HPDE6-E6E7 (cell line): ENCODE data around the gene BRD1.
"Not testable (repeated sequence)": the region's sequence is repeated elsewhere in the genome, so short reads cannot be mapped to it uniquely, and the experiment has no call there.

ENCODE experiments used
- DNase-seq: peaks from one replicate; pipeline ENCODE4 v3.0.0; 2011; ENCODE audit warnings: missing footprints; ENCODE audit errors: extremely low spot score

BRD1 gene

DNA sequence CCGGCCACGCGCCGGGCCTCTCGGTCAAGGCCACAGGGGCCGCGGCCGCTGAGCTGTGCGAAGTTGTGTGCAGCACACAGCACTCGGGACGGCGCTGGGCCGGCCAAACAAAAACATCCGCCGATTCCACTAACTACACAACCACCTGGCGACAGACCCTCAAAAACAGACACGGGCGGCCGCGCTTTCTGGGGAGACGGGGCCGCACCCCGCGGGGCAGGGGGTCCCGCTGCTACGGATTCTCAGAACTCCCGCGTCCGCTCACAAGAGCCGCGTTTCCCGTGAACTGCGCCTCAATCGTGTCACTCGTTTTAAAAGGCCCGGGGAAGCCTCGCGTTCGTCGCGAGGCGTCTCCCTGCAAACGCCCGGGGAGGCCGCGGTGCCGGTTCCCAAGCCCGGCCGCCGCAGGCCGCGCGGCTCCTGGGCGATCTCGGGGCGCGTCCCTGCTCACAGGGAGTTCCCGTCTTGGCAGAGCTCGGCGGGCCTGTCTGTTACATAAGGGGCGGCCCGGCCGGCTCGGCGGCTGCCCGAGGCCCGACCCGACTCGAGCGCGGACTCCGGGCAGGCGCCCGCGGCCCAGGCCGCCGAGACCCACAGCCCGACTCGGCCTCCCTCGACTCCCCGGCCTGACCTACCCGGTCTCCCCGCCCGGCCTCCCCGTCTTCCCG, 936 bp downstream of the BRD1 start:
- no peak for DNase-seq

DNA sequence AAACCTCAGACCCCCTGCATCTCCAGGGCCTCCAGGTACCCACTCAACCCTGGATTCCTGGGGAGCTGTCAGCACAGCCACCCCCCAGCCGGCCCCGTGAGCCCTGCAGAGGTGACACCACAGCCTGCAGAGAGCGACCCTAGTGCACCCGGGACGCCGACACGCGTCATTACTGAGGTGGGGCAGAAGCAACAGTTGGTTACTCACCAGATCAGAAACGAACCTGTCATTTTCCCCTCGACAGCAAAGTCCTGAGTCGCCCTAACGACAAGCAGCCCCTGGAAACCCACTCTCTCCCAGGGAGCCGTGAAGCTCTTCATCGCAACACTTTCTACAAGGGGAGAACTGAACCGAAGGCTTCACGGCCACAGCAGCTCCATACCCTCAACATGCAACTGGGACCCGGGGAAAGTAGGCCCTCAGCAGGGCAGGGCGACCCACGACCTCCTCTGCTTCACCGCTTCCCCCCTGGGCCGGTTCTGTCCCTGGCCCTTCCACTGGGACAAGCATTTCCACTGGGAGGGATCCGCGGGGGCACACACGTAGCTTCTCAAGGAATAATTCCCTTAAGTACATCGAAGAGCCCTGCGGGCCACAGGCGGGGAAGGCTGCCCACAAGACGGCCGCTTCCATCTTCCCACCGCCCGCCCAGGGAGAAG, 1.6 kb downstream of the BRD1 start:
- no peak for DNase-seq

DNA sequence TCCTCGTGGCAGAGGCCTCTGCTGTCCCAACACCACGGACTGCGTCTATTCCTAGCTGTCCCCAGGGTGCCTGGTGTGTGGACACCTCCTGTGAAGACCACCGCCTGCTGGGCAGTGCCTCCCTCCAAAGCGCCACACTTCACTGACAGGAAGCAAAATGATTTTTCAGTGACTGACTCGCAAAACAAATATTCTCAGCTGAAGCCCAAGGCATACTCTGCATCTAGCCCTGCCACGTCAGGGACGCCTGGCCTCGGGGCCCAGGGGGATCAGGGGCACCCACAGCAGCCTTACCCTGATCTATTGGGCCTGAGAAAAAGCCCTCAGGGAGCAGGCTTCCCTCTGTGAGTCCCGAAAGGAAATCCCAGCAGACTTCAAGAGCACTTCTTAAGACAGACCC, 2.2 kb downstream of the BRD1 start:
- DNase-seq, result no peak

DNA sequence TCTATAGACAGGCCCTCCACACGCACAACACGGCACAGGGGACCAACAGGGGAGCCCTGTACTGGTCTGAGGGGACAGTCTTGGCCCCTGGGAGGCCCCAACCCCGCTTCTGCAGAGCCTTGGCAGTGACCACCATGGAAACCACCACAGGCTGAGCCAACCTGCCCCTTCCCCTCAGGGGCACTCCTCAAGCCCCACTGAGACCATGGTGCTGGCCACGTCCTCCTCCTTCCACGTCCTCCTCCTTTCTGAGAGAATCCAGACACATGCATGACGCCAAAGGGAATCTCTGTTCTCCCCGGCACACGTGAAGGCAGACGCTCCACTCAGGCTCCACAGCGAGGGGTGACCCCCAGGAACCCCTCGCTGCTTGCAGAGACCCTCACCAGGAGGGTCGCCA, 2.7 kb downstream of the BRD1 start:
- DNase-seq, result no peak

DNA sequence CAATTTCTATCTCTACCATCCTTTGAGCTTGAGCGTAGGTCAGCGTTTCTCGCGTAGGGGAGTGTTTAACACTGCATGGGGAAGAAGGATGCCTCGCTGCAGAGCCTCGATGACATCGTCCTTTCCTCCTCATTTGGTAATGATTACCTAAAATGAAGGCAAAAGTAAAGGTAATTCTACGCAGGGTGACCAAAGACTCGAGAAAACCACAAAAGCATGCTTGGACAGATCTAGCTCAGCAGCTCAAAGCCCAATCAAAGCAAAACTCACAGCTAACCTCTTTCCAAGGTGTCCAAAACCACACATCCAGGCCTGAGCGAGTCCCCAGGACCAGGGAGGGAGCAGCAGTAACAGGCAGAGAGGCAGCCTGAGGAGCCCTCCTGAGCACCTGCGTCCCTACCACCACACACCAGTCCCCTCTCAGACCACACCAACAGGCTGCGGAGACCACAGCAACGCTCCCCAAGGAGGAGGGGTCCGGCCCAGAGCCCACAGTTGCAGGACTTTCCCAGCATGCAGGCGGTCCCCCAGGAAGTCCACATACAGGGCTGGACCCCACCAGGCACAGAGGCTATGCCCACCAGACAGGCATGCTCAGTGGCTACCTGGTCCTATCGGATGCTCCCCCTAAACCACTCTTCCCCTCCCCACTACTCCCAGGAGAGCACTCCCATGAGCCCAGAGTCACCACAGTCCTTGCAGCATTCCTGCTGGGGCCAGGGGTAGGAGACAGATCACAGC, 3.3 kb downstream of the BRD1 start:
- DNase-seq, result no peak

DNA sequence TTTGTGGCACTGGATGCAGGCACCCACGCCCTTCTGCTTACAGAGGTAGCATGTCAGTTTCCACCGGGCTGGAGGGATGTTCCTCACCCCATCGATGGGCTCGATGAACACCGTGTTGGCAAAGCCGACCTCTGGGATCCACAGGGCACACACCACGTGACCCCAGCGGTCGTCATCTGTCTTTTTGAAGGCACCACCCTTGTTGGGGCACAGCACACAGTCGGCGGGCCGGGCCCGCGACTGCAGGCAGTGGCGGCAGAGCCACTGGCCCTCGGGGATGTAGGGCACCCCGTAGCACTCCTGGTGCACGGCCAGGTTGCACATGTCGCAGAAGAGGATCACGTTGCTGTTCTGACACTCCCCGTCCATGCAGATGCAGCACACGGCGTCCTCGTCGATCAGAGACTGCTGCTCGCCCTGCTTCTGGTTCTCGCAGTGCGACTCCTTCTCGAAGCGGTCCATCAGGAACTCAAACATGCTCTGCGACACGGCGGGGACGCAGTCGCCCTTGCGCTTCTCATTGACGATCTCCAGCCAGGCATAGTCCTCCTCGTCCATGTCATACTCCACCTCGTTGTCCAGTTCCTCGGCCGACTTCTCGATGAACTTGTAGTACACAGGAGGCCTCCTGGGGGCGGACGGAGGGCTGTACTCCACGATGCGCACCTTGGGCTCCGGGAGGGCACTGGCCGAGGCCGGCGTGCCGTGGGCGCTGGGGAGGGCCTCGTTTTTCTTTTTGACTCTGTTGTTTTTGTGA, 4.2 kb downstream of the BRD1 start:
- DNase-seq, result no peak

DNA sequence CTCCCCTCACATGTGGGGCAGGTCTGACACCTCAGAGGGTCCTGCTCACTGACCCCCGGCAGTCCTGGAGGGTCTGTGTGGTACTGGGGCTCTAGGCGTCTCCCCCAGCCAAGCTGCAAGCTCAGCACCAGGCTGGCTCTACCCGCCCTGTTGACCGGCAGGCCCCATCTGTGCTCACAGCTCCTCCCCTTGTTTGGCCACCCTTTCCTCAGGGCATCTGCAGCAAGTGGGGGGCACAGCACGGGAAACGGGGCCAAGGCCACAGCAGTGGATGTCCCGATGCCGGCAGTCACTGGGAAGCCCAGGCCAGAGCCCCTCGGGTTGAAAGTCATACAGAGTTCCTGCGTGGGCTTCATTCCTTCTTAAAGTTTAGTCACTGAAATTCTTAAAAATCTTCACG, 5.9 kb downstream of the BRD1 start:
- not testable (repeated sequence) for DNase-seq

DNA sequence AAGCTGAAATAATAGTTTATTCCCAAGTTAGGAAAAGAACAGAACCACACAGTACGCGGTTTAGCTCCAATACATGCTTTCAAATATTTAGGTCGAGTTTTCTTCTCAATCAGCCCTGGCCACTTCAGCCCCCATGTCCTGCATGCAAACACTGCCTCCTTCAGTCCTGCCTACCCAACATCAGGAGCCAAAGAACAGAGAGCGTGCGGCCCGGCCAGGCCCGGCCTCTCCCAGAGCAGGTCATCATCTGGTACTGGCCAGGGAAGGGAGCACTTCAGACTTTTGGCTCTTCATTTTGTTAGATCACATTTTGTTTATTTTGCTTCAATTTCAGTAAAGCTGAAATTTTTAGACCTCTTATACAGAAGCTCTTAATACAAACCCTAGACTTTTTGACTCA, 6.7 kb downstream of the BRD1 start:
- no peak for DNase-seq

DNA sequence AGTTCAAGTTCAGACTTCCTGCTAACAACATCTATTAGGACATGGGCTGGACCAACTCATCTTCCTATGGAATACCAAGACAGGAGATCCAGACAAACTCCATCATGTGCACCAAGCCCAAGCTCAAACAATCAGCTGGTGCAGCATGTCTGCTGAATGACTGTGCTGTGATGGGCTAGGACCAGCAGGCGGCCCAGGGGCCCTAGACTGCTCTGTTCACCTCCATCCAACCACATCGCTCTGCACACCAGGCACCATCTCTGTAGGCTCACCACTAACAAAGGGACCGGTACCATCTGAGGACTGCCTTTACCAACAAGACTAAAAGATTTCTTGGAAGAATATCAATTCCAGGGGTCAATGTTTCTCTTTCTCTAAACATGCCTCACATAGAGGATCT, 10.3 kb downstream of the BRD1 start:
- no peak for DNase-seq

DNA sequence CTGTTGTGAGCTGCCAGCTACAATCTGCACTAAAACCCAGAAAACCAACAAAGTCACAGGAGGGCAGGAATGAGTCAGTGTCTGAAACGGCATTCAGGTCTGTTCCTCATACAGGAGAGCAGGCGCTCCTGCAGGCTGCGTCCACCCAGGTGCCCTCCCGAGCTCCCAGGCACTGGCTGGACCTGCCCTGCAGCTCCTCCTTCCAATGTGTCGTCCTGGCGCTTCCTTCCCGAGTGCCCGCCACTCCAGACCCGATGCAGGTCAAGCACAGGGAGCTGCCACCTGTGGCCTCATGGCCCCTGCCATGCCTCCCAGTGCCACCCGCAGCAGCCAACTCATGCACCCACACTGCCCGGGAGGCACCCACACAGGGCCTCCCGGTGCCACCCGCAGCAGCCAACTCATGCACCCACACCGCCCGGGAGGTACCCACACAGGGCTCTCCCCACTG, 12.0 kb downstream of the BRD1 start:
- DNase-seq, result no peak

DNA sequence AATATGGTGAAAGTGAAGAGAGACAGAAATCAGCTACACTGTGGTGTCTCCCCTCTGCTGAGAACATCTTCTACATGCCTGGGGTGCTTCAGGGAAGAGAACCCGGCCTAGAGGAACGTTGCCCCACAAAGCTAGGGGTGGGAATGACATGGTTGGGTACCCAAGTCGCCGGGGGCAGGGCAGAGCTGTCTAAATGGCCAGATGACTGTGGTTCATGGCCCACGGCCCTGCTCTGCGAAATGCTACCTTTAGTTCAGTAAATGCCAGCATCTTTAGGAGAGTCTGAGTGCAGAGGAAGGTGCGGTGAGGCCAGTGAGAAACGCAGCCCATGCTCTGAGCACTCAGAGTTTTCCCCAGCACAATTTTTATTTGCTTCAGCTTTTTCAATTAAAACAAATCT, 12.8 kb downstream of the BRD1 start:
- DNase-seq, result no peak

DNA sequence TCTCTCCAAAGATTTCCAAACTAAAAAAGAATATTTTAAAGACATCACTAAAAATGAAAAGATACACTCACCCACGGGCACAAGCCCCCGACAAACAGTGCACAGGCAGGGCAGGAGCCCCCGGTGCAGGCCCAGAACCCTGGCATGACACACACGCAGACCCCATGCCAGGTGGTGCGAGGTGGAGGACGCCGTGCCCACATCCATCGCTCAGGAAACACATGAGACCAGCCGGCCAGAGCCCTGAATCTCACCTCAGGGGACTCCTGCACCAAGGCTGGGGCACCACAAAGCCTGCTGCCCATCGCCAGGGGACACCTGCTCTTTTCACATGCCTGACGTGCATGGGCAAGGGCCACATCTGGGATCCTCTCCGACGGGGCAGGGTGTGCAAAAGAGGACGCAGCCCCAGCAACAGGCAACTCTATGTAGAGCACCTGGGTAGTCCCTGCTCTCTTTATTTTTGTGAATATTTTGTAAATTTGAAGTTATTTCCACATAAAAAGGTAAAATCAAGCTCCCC, 13.4 kb downstream of the BRD1 start:
- DNase-seq, result no peak

DNA sequence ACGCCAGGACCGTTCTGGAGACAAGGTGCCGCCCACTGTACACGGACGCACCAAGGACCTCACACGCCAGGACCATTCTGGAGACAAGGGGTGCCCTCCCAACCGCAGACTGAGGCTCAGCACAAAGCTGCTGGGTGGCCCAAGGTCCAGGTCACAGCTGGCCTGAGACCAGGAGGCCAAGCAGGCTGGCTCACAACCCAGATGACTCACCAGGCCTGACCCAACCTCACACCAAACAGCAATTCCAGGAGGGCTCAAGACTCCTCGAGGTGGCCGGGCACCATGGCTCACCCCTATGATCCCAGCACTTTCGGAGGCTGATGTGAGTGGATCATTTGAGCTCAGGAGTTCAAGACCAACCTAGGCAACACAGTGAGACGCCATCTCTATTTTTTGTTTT, 14.8 kb downstream of the BRD1 start:
- DNase-seq, result no peak

DNA sequence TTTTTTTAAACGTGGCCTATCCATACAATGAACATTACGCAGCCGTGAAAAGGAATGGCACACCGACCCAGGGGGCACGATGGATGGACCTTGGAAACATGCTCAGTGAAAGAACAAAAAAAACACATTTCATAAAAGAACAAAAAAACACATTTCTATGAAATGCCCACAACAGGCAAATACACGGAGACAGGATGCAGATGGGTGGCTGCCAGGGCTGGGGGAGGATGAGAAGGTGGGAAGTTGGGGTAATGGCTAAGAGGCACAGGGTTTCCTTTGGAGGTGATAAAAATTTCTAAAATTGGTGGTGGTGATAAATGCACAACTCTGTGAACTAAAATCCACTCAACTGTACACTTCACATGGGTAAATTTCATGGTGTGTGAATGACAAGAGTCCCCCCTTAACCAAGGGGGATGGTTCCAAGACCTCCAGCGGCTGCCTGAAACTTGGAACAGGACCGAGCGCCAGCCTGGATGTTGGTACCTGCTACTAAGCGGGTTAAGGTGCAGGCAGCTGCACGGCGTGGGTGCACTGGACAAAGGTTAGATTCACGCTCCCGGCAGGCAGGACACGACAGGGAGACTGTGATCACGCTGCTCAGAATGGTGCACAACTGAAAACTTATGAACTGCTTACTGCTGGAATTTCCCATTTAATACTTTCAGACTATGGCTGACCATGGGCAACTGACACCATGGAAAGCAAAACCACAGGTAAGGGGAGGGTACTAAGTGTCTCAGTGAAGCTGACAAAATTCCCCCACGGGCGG, 16.5 kb downstream of the BRD1 start:
- no peak for DNase-seq

DNA sequence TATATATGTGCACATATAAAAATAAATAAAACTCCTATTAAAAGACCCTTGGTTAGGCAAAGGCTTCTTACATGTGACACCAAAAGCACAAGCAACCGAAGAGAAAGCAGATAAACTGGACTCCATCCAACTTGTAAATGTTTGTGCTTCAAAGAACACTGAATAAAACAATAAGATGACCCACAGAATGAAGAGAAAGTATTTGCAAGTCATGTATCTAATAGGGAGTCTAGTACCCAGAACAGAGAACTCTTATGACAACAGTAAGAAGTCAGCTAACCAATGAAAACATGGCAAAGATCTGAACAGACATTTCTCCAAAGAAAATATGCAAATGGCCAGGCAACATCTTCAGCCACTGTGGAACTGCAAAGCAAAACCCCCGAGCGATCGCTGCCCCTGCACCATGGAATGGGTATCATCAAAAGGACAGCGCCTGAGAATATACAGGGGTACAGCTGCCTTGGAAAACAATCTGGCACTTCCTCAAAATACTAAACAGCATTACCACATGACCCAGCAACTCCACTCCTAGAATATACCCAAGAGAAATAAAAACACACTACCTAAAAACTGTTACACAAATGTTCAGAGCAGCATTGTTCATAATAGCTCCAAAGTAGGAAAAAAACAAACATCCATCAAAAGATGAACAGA, 17.2 kb downstream of the BRD1 start:
- DNase-seq, result no peak

DNA sequence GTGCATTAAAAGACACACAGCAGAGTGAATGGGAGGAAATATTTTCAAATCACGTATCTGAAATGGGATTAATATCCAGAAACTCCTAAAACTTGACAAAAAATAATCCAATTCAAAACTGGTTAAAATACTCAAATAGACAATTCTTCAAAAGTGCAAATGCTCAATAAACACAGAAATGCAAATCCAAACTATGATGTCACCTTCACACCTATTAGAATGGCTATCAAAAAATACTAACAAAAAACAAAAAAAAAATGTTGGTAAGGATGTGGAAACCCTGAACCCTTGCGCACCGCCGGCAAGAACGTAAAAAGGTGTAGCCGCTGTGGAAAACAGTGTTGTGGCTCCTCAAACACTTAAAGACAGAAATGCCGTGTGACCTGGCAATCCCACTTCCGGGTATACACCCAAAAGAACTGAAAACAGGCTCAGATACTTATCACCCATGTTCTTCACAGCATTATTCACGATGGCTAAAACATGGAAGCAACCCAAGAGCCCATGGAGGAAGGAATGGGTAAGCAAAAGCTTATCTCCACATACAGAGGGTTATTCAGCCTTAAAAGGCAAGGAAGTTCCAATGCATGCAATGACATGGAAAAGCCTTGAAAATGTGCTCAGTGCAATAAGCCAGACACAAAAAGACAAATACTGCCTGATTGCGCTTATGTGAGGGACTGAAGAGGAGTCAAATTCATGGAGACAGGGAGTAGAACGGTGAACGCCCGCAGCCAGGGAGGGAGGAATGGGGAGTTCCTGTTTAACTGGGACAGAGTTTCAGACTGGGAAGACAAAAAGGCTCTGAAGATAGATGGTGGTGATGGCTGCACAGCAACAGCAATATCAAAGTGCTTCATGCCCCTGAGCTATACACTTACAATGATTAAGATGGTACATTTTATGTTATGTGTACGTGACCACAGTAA, 19.6 kb downstream of the BRD1 start:
- no peak for DNase-seq

DNA sequence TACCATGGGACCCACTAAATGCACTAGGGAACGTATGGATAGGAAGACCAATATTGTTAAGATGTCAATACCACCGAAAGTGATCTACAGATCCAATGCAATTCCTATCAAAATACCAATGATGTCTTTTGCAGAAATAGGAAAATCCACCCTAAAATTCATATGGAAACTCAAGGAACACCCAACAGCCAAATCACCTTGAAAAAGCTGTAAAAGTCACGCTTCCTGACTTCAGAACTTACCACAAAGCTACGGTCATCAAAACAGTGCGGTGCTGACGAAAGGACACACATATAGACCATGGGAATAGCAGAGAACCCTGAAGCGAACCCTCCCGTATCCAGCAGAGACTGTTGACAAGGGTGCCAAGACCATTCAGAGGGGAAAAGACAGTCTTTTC, 20.5 kb downstream of the BRD1 start:
- no peak for DNase-seq

DNA sequence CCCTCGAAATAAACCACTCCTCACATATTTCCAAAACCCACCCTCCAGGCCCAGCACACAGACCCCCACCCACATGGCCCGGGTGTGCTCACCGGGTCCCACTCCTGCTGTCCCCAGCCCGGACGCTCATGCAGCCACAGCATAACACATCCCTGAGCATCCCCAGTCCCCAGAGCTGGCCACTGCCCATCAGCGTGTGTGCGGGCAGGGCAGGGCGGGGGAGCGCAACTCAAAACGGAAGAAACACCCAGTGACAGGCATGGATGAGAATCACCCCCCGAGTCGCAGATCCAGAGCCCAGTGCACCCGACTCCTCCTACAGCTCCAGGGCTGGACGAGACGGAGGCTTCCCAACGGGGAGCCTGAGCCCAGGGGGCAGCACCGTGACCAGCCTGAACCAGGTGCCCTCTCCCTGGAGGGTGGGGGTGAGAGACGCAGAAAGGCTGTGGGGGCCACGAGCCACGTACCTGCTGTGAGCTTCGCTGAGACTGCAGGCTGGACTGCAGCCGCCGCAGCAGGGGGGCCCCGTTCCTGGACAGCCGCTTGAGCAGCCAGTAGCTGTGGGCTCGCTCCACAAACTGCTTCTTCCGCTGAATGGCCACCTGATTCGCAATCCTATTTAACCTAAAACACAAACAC, 23.8 kb downstream of the BRD1 start:
- DNase-seq, result no peak

DNA sequence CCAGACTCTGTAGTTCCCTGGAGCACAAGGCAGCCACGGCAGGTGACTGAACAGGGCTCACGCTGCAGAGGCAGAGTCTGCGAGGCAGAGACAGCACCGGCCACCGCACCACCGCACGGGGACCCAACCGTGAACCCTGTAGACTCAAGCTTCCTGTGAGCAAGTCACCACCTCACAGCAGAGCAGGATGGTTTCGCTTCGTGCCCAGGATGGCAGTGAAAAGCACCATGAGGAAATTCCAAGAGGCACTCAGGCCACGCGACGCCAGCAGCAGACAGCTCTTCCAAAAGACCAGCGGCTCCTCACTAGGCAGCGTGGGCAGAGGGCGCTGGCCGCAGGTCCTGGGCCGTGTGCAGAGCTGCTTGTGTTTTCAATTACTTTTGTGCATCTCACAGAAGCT, 24.5 kb downstream of the BRD1 start:
- no peak for DNase-seq
